ENCODE results near the gene MASTL.

The MASTL gene

DNA sequence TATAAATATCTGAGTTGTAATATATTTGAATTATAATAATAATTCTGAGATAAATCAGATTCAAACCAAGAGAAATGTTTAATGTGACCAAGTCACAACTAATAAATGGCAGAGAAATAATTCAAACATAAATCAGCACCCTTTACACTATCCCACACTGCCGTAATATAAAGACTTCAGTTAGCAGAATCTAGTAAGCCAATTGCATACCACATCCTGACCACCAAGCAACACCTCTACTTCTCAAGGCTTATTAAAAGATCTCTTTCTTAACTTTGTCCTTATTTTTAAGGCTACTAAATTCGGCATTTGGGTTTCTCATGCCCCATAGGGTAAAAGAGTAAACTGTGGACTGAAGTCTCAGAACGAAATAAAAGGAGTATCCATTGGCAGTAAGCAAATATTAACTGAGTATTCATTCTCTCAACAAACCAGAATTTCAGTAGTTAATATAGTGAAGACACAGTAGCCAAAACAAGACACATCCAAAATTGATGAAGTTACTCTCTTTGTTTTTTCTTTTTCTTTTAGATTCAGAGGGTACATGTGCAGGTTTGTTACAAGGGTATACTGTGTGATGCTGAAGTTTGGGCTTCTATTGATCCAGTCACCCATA lies 70.6 kb downstream of the MASTL start:
- DNase-seq, result no peak

- no peak for DNase-seq
Observed at GRCh38 chr10:27230022-27230421, 74.9 kb downstream of the MASTL start.

DNA sequence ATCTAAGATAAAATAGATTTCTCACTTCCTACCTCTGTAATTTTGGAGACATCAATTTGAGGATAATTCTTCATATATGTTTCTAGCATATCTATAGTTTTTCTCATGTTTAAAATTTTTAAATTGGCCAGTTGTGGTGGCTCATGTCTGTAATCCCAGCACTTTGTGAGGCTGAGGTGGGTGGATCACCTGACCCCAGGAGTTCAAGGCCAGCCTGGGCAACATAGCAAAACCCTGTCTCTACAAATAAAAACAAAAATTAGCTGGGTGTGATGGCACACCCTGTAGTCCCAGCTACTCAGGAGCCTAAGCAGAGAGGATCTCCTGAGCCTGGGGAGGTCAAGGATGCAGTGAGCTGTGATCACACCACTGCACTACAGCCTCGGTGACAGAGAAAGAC lies 80.6 kb downstream of the MASTL start:
- DNase-seq, result no peak

All from activated T-cell treated with anti-CD3 and anti-CD28 coated beads, Interleukin-2, amount 50 U/mL, for 48 hours (primary cell).